Stimulated activated CD8-positive, alpha-beta memory T cell treated with anti-CD3 and anti-CD28 coated beads, Interleukin-15, amount 100 ng/mL, for 48 hours (primary cell): Measurements from ENCODE around the gene GRIN3B.

ENCODE experiments used
- DNase-seq, 2 donors: peaks; one replicate each; pipeline ENCODE4 v3.0.0-alpha.2; 2020; ENCODE audit warnings: low read depth in 2 of 2

Gene GRIN3B

DNA sequence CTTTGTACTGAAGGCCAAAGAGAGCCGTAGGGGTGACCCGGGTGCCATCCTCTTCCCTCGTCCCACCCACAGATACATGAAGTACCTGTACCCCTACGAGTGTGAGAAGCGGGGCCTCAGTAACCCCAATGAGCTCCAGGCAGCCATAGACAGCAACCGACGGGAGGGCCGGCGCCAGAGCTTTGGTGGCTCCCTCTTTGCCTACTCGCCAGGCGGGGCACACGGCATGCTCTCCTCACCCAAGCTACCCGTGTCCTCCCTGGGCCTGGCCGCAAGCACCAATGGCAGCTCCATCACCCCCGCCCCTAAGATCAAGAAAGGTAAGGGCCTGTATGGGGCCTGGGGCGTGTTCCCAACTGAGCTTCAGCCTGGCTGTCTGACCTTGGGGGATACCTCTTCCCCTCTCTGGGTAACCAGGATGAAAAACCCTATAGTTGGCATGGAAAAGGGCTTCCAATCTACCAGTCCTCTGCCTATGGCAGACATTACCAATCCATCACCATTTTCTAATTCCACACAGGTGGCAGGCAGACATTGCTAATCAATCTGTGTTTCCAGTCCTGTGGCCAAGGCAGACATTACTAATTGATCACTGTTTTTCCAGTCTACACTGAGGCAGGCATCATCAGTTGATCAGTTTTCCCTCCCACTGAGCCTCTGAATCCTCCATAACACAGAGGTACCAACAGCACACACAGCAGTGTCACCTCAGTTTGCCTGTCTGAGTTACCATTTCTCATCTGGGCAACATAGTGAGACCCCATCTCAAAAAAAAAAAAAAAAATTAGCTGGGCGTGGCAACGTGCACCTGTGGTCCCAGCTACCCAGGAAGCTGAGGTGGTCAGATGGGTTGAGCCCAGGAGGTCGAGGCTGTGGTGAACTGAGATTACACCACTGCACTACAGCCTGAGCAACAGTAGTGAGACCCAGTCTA is 35.2 kb upstream of the GRIN3B start:
- no peak for DNase-seq

GRCh38 chr19:966485-967088 is 33.6 kb upstream of the GRIN3B start:
- DNase-seq: no peak

DNA sequence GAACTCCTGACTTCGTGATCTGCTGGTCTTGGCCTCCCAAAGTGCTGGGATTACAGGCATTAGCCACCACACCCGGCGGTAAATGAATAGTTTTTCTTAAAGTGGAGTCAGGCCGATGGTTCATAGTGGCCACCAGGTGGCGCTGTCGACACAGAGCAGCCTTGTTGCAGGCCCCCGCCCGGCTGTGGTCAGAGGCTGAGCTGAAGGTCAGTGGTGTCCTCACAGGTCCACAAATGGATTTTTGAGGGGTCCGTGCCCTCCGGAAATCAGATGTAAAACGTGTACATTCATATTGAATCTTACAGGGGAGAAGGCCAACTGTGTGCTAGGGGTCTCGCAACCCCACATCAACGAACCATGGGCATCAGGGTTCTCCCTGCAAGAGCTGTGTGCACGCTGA is 29.5 kb upstream of the GRIN3B start:
- DNase-seq: no peak

GRCh38 chr19:971795-972194 is 28.4 kb upstream of the GRIN3B start:
- no peak for DNase-seq

GRCh38 chr19:972281-972680 is 27.9 kb upstream of the GRIN3B start:
- DNase-seq: no peak

DNA sequence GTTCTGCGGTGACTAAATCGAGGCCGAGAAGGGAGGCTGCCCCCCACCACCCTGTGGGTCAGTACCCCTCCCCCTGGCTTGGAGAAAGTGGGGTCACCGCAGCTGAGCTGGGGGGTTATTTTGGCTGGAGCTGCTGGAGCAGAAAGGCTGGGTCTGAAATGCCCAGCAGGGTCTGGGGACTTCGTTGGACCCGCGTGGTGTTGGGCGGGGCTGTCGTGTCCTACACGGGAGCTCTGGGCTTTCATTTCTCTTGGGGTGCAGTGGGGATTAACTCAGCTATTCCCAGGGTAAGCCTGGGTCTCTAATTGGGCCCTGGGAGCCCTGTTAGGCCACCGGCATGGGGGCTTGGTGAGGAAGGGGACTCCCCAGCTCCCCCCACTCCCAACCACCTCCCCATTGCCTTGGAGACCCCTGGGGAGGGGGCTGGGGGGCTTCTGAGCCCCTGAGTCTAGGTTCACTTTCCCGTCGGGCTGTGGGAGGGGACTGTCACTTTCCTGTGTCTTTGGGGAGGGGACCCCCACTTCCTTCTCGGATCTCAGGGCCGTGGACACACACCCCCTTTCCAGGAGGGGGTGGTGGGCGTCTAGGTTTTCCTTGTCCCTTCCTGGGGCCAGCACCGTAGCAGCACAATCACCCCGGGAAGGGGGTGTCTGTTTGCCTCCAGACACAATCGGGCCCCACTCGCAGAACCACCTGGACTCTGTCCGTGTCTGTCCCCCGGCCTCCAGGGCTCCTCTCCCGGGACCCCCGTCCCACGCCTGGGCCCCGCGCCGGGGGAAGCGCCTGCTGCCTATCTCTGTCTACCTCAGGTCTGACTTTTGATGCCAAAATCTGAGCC is 26.3 kb upstream of the GRIN3B start:
- no peak for DNase-seq

DNA sequence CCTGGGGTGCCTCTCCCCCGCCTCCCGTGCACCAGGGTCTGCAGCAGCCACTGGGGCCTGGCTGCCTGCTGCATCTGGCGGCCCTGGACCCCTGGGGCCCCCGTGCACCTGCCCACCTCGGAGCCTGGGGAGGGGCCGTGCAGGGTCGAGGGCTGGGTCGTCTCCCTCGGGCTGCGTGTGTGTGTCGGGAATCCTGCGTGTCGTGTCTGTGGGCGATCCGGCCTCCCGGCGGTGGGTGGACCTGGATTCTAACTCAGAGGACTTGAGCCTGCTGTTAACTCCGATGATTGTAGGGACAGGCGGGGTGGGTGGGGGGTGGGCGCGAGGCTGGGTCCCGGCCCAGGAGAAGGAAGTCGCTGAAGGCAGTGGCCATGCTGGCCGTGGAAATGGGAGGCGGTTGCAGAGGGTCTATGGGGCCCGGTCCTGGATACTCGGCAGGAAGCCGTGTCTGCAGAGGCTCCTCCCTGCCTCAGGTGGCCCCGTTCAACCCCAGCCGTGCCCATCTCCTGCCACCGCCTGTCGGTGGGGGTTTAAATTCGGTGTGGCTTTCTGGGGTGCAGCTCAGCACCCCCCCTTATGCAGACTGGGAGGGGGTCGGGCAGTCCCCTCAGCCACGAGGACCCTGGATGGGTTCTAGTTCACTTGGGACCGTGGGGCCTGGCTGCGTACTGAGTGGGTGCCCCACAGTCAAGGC is 25.5 kb upstream of the GRIN3B start:
- DNase-seq: no peak

- DNase-seq: no peak
Measured at GRCh38 chr19:976476-976875, 23.7 kb upstream of the GRIN3B start.

GRCh38 chr19:977058-977464 is 23.2 kb upstream of the GRIN3B start:
- no peak for DNase-seq

DNA sequence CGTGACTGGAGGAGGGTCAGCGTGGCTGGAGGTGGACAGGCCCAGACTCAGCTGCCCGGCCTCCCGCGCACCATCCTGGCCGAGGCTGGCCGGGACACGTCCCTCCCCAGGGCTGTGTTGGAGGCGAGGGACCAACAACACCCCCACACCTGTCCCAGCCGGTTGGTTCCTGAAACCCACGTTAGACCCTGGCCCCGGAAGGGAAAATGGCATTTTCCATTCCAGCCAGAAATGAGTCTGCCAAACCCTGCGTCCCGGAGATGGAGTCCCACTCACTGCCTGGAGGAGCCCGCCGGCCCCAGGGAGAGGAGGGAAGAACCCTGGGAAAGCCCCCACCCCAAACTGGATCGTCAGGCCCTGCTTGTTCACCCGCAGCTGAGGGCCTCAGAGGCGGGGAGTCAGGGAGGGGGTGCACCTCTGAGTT is 20.9 kb upstream of the GRIN3B start:
- no peak for DNase-seq

DNA sequence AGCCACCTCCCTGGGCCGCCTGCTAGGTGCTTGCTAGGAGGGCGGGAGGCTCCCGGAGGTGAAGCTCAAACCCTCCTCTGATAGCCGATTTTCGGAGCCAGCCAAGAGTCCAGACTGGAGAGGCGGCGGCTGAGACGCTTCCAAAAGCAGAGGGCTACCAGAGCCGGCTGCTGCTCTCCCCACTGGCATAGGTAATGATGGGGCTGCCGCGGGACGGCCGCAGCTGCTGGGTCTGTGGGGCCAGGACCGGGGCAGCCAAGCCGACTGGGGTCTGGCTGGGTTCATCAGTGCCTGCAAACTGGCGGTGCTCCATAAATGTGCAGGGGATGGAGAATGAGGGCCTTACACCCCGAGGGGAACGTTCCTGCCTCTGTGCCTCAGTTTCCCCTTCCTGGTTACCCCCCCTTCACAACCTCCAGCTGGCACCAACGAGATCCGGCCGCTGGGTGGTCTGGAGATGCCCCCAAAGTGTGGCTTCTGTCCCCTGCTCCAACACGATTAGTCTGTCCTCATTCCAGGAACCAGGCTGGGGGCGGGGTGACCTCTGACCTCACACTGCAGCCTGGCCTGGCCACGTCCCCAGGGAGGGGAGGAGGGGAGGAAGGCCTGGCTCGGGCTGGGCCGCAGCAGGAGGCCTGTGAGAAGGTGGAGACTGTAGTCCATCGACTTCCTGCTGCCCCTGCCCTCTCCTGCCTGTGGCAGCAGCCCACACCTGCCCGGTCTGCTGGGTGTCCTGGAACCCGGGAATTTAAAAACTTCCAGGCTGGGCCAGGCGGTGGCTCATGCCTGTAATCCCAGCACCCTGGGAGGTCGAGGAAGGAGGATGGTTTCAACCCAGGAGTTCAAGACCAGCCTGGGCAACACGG is 19.9 kb upstream of the GRIN3B start:
- DNase-seq: no peak

- DNase-seq: peak; percentile 59 to 66
Measured at GRCh38 chr19:982567-983170, 17.6 kb upstream of the GRIN3B start.

DNA sequence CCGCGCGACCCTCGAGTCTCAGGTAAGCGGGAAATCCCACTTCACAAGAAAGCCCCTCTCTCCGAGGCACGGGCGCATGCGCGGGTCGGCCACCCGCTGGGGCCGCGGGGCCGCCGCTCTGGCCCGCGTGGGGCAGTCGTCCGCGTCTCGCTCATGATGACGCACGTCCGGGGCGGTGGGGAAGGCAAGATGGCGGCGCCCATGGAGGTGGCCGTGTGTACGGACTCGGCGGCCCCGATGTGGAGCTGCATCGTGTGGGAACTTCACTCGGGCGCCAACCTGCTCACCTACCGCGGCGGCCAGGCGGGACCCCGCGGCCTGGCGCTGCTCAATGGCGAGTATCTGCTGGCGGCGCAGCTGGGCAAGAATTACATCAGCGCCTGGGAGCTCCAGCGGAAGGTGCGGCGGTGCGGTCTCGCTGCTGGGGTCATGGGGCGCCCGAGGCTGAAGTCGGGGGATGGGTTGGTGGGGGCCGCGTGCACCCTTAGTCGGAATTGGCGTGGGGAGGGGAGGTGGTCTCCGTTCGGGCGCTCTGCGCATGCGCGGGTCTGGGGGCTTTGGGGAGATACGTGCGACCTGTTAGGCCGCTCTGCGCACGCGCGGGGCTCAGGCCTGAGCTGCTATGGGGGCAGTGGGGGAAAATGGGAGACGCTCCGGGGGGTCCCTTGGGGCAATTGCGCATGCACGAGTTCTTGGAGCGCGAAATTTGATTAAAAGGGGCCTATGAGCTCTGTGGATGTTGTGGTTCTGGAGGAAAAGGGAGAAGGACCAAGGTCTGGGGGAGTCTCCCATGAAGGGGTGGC is 15.9 kb upstream of the GRIN3B start, which contains the start of gene WDR18:
WDR18 (plus strand) TSS at position 181 of the 803 bp plus-strand sequence; CDS start at position 190, 9 bp downstream.
- DNase-seq: peak; percentile 88 to 89

DNA sequence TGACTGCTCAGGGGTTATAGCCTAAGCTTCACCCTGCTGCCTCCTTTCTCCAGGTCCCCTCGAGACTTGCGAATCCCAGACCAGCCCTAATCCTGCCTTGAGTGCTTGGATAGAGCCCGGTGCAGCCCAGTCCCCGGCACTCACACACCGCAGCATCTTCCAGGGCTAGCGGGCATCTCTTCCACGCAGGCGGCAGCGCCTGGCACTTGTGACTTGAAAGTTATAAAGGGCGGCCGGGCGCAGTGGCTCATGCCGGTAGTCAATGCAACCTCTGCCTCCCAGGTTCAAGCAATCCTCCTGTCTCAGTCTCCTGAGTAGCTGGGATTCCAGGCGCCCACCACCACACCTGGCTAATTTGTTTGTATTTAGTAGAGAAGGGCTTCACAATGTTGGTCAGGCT is 14.1 kb upstream of the GRIN3B start:
- no peak for DNase-seq

- DNase-seq: no peak
Measured at GRCh38 chr19:988081-988480, 12.1 kb upstream of the GRIN3B start.

- DNase-seq: no peak
Measured at GRCh38 chr19:988510-988909, 11.7 kb upstream of the GRIN3B start.

GRCh38 chr19:989381-990081 is 10.7 kb upstream of the GRIN3B start:
- no peak for DNase-seq

DNA sequence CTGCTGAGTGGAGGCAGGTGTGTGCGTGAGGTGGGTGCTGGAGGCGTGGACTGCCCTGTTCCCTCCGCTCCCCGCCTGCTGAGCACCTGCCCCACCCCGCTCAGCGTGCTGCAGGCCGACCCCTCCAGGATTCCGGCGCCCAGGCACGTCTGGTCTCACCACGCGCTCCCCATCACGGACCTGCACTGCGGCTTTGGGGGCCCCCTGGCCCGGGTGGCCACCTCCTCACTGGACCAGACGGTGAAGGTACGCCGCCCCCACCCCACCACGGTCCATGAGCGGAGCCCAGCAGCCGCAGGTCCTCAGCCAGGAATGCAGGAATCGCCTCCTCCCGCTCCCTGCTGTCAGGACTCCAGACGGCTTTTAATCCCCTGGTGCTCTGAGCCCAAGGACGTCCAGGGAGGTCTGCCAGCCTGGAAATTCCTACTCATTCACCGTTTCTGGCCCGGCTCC is 10.1 kb upstream of the GRIN3B start:
- no peak for DNase-seq

DNA sequence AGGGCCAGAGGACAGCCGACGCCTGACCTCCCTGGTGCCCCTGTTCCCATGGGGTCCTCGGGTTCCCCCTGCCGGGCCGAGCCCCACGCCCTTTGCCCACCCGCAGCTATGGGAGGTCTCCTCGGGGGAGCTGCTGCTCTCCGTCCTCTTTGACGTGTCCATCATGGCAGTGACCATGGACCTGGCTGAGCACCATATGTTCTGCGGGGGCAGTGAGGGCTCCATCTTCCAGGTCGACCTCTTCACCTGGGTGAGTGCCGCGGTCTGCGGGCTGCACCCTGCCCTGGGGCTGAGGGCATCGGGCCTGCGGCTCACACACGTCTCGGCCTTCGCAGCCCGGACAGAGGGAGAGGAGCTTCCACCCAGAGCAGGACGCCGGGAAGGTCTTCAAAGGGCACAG is 9.5 kb upstream of the GRIN3B start:
- no peak for DNase-seq
